ENCODE data around the gene FOXL1.

The FOXL1 gene

GRCh38 chr16:86578061-86578599 is at the start of gene FOXL1:
Gene FOXL1 (plus strand): TSS chr16:86578549. CDS start chr16:86578724, 175 bp downstream.
- no peak for DNase-seq

GRCh38 chr16:86529160-86529559 is 49.2 kb upstream of the FOXL1 start:
- no peak for DNase-seq

- no peak for DNase-seq
Observed at GRCh38 chr16:86530251-86531190, 47.8 kb upstream of the FOXL1 start.

GRCh38 chr16:86531191-86531545 is 47.2 kb upstream of the FOXL1 start:
- DNase-seq = no peak

GRCh38 chr16:86531641-86532525 is 46.5 kb upstream of the FOXL1 start:
- no peak for DNase-seq

GRCh38 chr16:86532526-86532815 is 45.9 kb upstream of the FOXL1 start:
- no peak for DNase-seq

- no peak for DNase-seq
Observed at GRCh38 chr16:86533076-86533475, 45.3 kb upstream of the FOXL1 start.

GRCh38 chr16:86533767-86534351 is 44.5 kb upstream of the FOXL1 start:
- no peak for DNase-seq

GRCh38 chr16:86534779-86535615 is 43.4 kb upstream of the FOXL1 start:
- DNase-seq = no peak

GRCh38 chr16:86536621-86537020 is 41.7 kb upstream of the FOXL1 start:
- DNase-seq = no peak

- no peak for DNase-seq
Observed at GRCh38 chr16:86537486-86537885, 40.9 kb upstream of the FOXL1 start.

- no peak for DNase-seq
Observed at GRCh38 chr16:86538196-86538780, 40.1 kb upstream of the FOXL1 start.

- no peak for DNase-seq
Observed at GRCh38 chr16:86540894-86541293, 37.5 kb upstream of the FOXL1 start.

- DNase-seq = no peak
Observed at GRCh38 chr16:86541560-86541959, 36.8 kb upstream of the FOXL1 start.

GRCh38 chr16:86542756-86543750 is 35.3 kb upstream of the FOXL1 start:
- DNase-seq = no peak

GRCh38 chr16:86545481-86545880 is 32.9 kb upstream of the FOXL1 start:
- DNase-seq = no peak

GRCh38 chr16:86545954-86546637 is 32.3 kb upstream of the FOXL1 start:
- DNase-seq = no peak

- DNase-seq = no peak
Observed at GRCh38 chr16:86546638-86547013, 31.7 kb upstream of the FOXL1 start.

- DNase-seq = no peak
Observed at GRCh38 chr16:86547286-86547685, 31.1 kb upstream of the FOXL1 start.

Data from NK-92 treated with Interleukin-12 subunit alpha and Interleukin-12 subunit beta, amount 100 ng/mL, for 24 hours (cell line).